ENCODE results near the gene PALMD.

- TF ChIP-seq, protein P1, sequence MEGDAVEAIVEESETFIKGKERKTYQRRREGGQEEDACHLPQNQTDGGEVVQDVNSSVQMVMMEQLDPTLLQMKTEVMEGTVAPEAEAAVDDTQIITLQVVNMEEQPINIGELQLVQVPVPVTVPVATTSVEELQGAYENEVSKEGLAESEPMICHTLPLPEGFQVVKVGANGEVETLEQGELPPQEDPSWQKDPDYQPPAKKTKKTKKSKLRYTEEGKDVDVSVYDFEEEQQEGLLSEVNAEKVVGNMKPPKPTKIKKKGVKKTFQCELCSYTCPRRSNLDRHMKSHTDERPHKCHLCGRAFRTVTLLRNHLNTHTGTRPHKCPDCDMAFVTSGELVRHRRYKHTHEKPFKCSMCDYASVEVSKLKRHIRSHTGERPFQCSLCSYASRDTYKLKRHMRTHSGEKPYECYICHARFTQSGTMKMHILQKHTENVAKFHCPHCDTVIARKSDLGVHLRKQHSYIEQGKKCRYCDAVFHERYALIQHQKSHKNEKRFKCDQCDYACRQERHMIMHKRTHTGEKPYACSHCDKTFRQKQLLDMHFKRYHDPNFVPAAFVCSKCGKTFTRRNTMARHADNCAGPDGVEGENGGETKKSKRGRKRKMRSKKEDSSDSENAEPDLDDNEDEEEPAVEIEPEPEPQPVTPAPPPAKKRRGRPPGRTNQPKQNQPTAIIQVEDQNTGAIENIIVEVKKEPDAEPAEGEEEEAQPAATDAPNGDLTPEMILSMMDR (conservative IDR thresholded peaks at IDR 0.05 in 1 of 2, IDR thresholded peaks at IDR 0.05 in 1 of 2; ENCODE audit: extremely low read depth in 1 of 2, insufficient read depth in 1 of 2, low read depth in 1 of 2, low read length in 2 of 2) = no peak
- TF ChIP-seq EZH2 (IDR thresholded peaks at IDR 0.05; ENCODE audit: borderline replicate concordance, low read length) = no peak
Measured at GRCh38 chr1:99713006-99713405, 67.1 kb downstream of the PALMD start.

Measured in mammary epithelial cell (primary cell).